Cardiac septum (tissue), 1 donor: ENCODE data around the gene ANXA10. TPM values are rescaled to one million over a fixed set of nuclear protein-coding genes. Genes with fewer than 3 reads are reported as not detected.

Source experiments
- DNase-seq: peaks from one replicate; pipeline ENCODE4 v3.0.0-alpha.2; 2020; ENCODE audit warnings: low spot score
- intact Hi-C: fragments of 100-400 bp; cut with DNase I; formaldehyde crosslinking; loops from one replicate; pipeline ENCODE4 v1.14.0; 2022
- total RNA-seq: library from RNA; stranded (reverse); fragmentation: NEBNext Ultra II Directional; extraction: Animal tissue kit (Norgen Biotek cat#: 25700); gene quantifications from one replicate; pipeline ENCODE4 v1.2.1, GENCODE V29; 2021
- donor health status: DM: no; HTN: no; CAD: no.

ANXA10 gene
- total RNA-seq, 1 donor from 2014 or later, result not detected

GRCh38 chr4:168152837-168153500 is 60.6 kb downstream of the ANXA10 start:
- DNase-seq, result no peak
- intact Hi-C loops, result no loop called here

- DNase-seq, result no peak
- intact Hi-C loops, result no loop called here
Measured at GRCh38 chr4:168153596-168154440, 61.5 kb downstream of the ANXA10 start.

GRCh38 chr4:168154546-168155277 is 62.4 kb downstream of the ANXA10 start:
- intact Hi-C loops, result no loop called here

GRCh38 chr4:168162604-168163003 is 70.3 kb downstream of the ANXA10 start:
- intact Hi-C loops, result no loop called here
- DNase-seq, result no peak

More at GRCh38 chr4:168154546-168155277, 62.4 kb downstream of the ANXA10 start:
- DNase-seq, result no peak

GRCh38 chr4:168163106-168163505 is 70.8 kb downstream of the ANXA10 start:
- intact Hi-C loops, result no loop called here
- no peak for DNase-seq

GRCh38 chr4:168164045-168164444 is 71.7 kb downstream of the ANXA10 start:
- intact Hi-C loops, result no loop called here
- DNase-seq, result no peak

GRCh38 chr4:168164915-168165548 is 72.7 kb downstream of the ANXA10 start:
- intact Hi-C loops, result no loop called here
- no peak for DNase-seq

GRCh38 chr4:168167714-168168284 is 75.5 kb downstream of the ANXA10 start:
- intact Hi-C loops, result no loop called here
- DNase-seq, result no peak

GRCh38 chr4:168174308-168174707 is 82.0 kb downstream of the ANXA10 start:
- no peak for DNase-seq
- intact Hi-C loops, result loop anchor here (10.0 kb wide), 1 partner anchor 750 kb away; no protein-coding TSS in a partner anchor

- intact Hi-C loops, result loop anchor here (10.0 kb wide), 1 partner anchor 747 kb away; no protein-coding TSS in a partner anchor
- DNase-seq, result no peak
Measured at GRCh38 chr4:168177546-168178149, 85.3 kb downstream of the ANXA10 start.

GRCh38 chr4:168183717-168184571 is 91.6 kb downstream of the ANXA10 start:
- intact Hi-C loops, result loop anchor here (10.0 kb wide), 3 partner anchors 71 to 511 kb away; partner anchors contain the start of gene DDX60L
- DNase-seq, result no peak

- DNase-seq, result no peak
- intact Hi-C loops, result loop anchor here (10.0 kb wide), 3 partner anchors 66 to 506 kb away; partner anchors contain the start of gene DDX60L
Measured at GRCh38 chr4:168188754-168189153, 96.4 kb downstream of the ANXA10 start.

- no peak for DNase-seq
- intact Hi-C loops, result loop anchor here (10.0 kb wide), 1 partner anchor 207 kb away; no protein-coding TSS in a partner anchor
Measured at GRCh38 chr4:168197926-168198325, 105.6 kb downstream of the ANXA10 start.

- no peak for DNase-seq
- intact Hi-C loops, result loop anchor here (10.0 kb wide), 1 partner anchor 205 kb away; no protein-coding TSS in a partner anchor
Measured at GRCh38 chr4:168199260-168199957, 107.1 kb downstream of the ANXA10 start.

- DNase-seq, result no peak
- intact Hi-C loops, result no loop called here
Measured at GRCh38 chr4:168200685-168201084, 108.3 kb downstream of the ANXA10 start.

- intact Hi-C loops, result no loop called here
- no peak for DNase-seq
Measured at GRCh38 chr4:168203233-168203911, 111.0 kb downstream of the ANXA10 start.
